Endothelial cell of umbilical vein (primary cell): ENCODE measurements around the gene ADAM10. TPM values are rescaled to one million over a fixed set of nuclear protein-coding genes. Genes with fewer than 3 reads are reported as not detected.

Experiments used
- BruUV-seq: library from RNA; stranded (reverse); fragments of 400-500 nt; replicated peaks from 2 replicates; lab custom pipeline; 2021; lab: Mats Ljungman, UMichigan
- CTCF ChIA-PET: fragments of 300-600, 350-600 bp; sonication (Branson Sonifier 250); formaldehyde crosslinking; loops from one replicate; lab custom pipeline; 2021; ENCODE audit warnings: antibody characterized with exemption, inconsistent platforms; lab: Charles Lee
- POLR2A ChIA-PET: fragments of 300-600, 350-600 bp; sonication (Branson Sonifier 250); formaldehyde crosslinking; loops from one replicate; lab custom pipeline; 2021; ENCODE audit warnings: antibody characterized with exemption, inconsistent platforms; lab: Charles Lee
- DNase-seq: peaks from one replicate; pipeline ENCODE4 v3.0.0-alpha.2; 2011; ENCODE audit warnings: low read depth, low spot score
- FAIRE-seq: peaks from 2 replicates; lab custom pipeline; 2011; peaks lifted over from hg19 to GRCh38; lab: Jason Lieb, UNC
- H2AFZ ChIP-seq: 2 replicates; pipeline ENCODE4 v1.6.0; 2012; ENCODE audit warnings: low read depth, low read length, control low read depth, inconsistent platforms
- H3K27ac ChIP-seq: 2 replicates; pipeline ENCODE4 v1.5.1; 2011; ENCODE audit warnings: low read depth, mild to moderate bottlenecking, control low read depth, low read length, moderate library complexity; ENCODE audit not compliant: insufficient read depth
- H3K27me3 ChIP-seq, 2 experiments: 2 replicates each; pipeline versions ENCODE4 v1.6.0 to v1.6.1; 2011; ENCODE audit warnings: low read length in 2 of 2, mixed read lengths in 1 of 2; ENCODE audit not compliant: control insufficient read depth in 2 of 2, insufficient read depth in 2 of 2
- H3K36me3 ChIP-seq, 2 experiments: 2 replicates in 1 of 2; 3 replicates in 1 of 2; pipeline ENCODE4 v1.5.1; 2011; ENCODE audit warnings: low read length in 2 of 2, mild to moderate bottlenecking in 1 of 2, moderate library complexity in 1 of 2; ENCODE audit not compliant: control insufficient read depth in 2 of 2, insufficient read depth in 2 of 2; ENCODE audit errors: extremely low read depth in 1 of 2
- H3K4me1 ChIP-seq: 3 replicates; pipeline ENCODE4 v1.5.1; 2011; ENCODE audit warnings: mild to moderate bottlenecking, low read length; ENCODE audit not compliant: control insufficient read depth, insufficient read depth; ENCODE audit errors: extremely low read depth
- H3K4me2 ChIP-seq: 2 replicates; pipeline ENCODE4 v1.6.1; 2011; ENCODE audit warnings: low read length, control low read depth, mixed read lengths; ENCODE audit not compliant: insufficient read depth
- H3K4me3 ChIP-seq, 3 experiments: fragments of 200-600 bp in 1 of 3; sonication (generic), shearing (Covaris generic) in 1 of 3; replicated peaks in 1 of 3; 2 replicates each; pipeline ENCODE4 v1.5.1; 2011 to 2016; ENCODE audit warnings: control low read depth in 3 of 3, low read length in 3 of 3, mild to moderate bottlenecking in 2 of 3, inconsistent platforms in 1 of 3, low read depth in 1 of 3, moderate library complexity in 1 of 3; ENCODE audit not compliant: insufficient read depth in 1 of 3
- H3K79me2 ChIP-seq: 2 replicates; pipeline ENCODE4 v1.6.0; 2012; ENCODE audit warnings: low read length, inconsistent platforms; ENCODE audit not compliant: control insufficient read depth, insufficient read depth
- H3K9ac ChIP-seq: replicated peaks from 2 replicates; pipeline ENCODE3; 2011; ENCODE audit warnings: low read length, control low read depth; ENCODE audit not compliant: insufficient read depth; ENCODE audit errors: extremely low read depth
- H3K9me1 ChIP-seq: replicated peaks from 3 replicates; pipeline ENCODE4 v1.6.0; 2011; ENCODE audit warnings: mild to moderate bottlenecking, low read length; ENCODE audit not compliant: control insufficient read depth, insufficient read depth; ENCODE audit errors: extremely low read depth
- H3K9me3 ChIP-seq: replicated peaks from 2 replicates; pipeline ENCODE4 v1.5.1; 2012; ENCODE audit warnings: low read length, inconsistent platforms; ENCODE audit not compliant: control insufficient read depth, insufficient read depth
- H4K20me1 ChIP-seq: replicated peaks from 2 replicates; pipeline ENCODE3; 2011; ENCODE audit warnings: mild to moderate bottlenecking, low read length; ENCODE audit not compliant: control insufficient read depth, insufficient read depth; ENCODE audit errors: extremely low read depth
- CTCF ChIP-seq, 2 donors: IDR thresholded peaks; 1 replicate in 1 of 2; 2 replicates in 1 of 2; pipeline ENCODE4 v1.5.1; 2011; ENCODE audit warnings: low read length in 2 of 2, mild to moderate bottlenecking in 2 of 2, moderate library complexity in 2 of 2, control low read depth in 1 of 2, inconsistent platforms in 1 of 2, low read depth in 1 of 2; ENCODE audit not compliant: insufficient read depth in 1 of 2; ENCODE audit errors: extremely low read depth in 1 of 2
- EZH2 ChIP-seq: IDR thresholded peaks from 2 replicates; pipeline ENCODE4 v1.6.1; 2012; ENCODE audit warnings: borderline replicate concordance, low read depth, mild to moderate bottlenecking, moderate library complexity, low read length, inconsistent platforms; ENCODE audit not compliant: severe bottlenecking
- FOS ChIP-seq: IDR thresholded peaks from 2 replicates; pipeline ENCODE4 v1.6.1; 2011; ENCODE audit warnings: mild to moderate bottlenecking, low read length, moderate library complexity, borderline replicate concordance; ENCODE audit not compliant: insufficient read depth
- GATA2 ChIP-seq: IDR thresholded peaks from 2 replicates; pipeline ENCODE4 v1.7.0; 2011; ENCODE audit warnings: low read depth, mild to moderate bottlenecking, moderate library complexity, mixed read lengths, low read length; ENCODE audit not compliant: insufficient read length, insufficient read depth
- JUN ChIP-seq: IDR thresholded peaks from 2 replicates; pipeline ENCODE4 v1.6.1; 2011; ENCODE audit warnings: borderline replicate concordance, low read depth; ENCODE audit not compliant: insufficient read length, insufficient read depth
- MAX ChIP-seq: IDR thresholded peaks from 2 replicates; pipeline ENCODE4 v1.6.1; 2011; ENCODE audit not compliant: insufficient read depth, insufficient read length
- MYC ChIP-seq: IDR thresholded peaks from one replicate; pipeline ENCODE4 v1.6.1; 2011; ENCODE audit warnings: mild to moderate bottlenecking, low read depth, low read length
- POLR2A ChIP-seq: IDR thresholded peaks from 2 replicates; pipeline ENCODE4 v1.6.1; 2012; ENCODE audit warnings: low read depth, mild to moderate bottlenecking, control low read depth, low read length
- POLR2AphosphoS5 ChIP-seq: IDR thresholded peaks from 2 replicates; pipeline ENCODE4 v1.6.1; 2012; ENCODE audit warnings: low read depth, mild to moderate bottlenecking, control low read depth, low read length, moderate library complexity; ENCODE audit not compliant: insufficient read depth
- dilution Hi-C: fragments of 300-500 bp; cut with MboI; formaldehyde crosslinking; loops from one replicate; pipeline ENCODE4 v1.15.0; 2019; ENCODE audit warnings: low sequenced_read_pairs; ENCODE audit not compliant: extremely low pct_ligation_motif_present
- intact Hi-C: fragments of 100-400 bp; cut with micrococcal nuclease; formaldehyde crosslinking; loops from one replicate; pipeline ENCODE4 v1.10.0; 2022
- polyA plus RNA-seq, 4 experiments: library from polyadenylated mRNA; depleted of rRNA in 3 of 4; stranded (reverse) in 3 of 4; unstranded in 1 of 4; fragments of >200 nt; gene quantifications; 2 replicates each; pipeline versions ENCODE4 v1.2.1 to v1.2.3, GENCODE V29; 2011 to 2012; ENCODE audit warnings: missing spikeins in 1 of 4
- total RNA-seq: library from RNA; stranded (reverse); gene quantifications from 2 replicates; pipeline ENCODE4 v1.2.3, GENCODE V29; 2021

Gene ADAM10
- total and polyA plus RNA-seq, 2 donors (not counting 3 experiments of a cell fraction or from before 2014, with no cell fraction given) = 91.3 to 203 TPM

- Histone ChIP-seq H3K79me2 (no peaks in the 10 kb centered on the region), H3K4me2 (no peak overlapping the region), H3K9me3 (no peaks in the 10 kb centered on the region), H3K36me3 (no peaks in the 10 kb centered on the region), H2AFZ (no peak overlapping the region), H3K27me3 (no peaks in the 10 kb centered on the region), H3K4me3 (no peak overlapping the region), H4K20me1 (no peaks in the 10 kb centered on the region), H3K27ac (no peak overlapping the region), H3K9me1 (no peaks in the 10 kb centered on the region), H3K9ac (no peak overlapping the region), H3K4me1 (no peaks in the 10 kb centered on the region)
- no TSS peak for BruUV-seq
- TF ChIP-seq POLR2AphosphoS5 (no peak), POLR2A (no peak), JUN (no peak), GATA2 (no peak), MAX (no peak), FOS (no peak)
- intact Hi-C loops = no loop called here
- FAIRE-seq (no peak), DNase-seq (no peak)
- dilution Hi-C loops = no loop called here
- CTCF ChIA-PET = no interaction called here
- POLR2A ChIA-PET = no interaction called here
Measured at GRCh38 chr15:58576657-58577056, 172.8 kb downstream of the ADAM10 start.

GRCh38 chr15:58575045-58575786, 174.3 kb downstream of the ADAM10 start:
- Histone ChIP-seq H3K4me2 (no peak overlapping the region), H3K4me3 (no peak overlapping the region), H3K79me2 (no peaks in the 10 kb centered on the region), H3K9ac (no peak overlapping the region), H4K20me1 (no peaks in the 10 kb centered on the region), H3K36me3 (no peaks in the 10 kb centered on the region), H3K4me1 (no peaks in the 10 kb centered on the region), H3K27ac (no peak overlapping the region), H3K27me3 (no peaks in the 10 kb centered on the region), H3K9me3 (no peaks in the 10 kb centered on the region), H3K9me1 (no peaks in the 10 kb centered on the region), H2AFZ (no peak overlapping the region)
- FAIRE-seq (no peak), DNase-seq (no peak)
- ChIA-PET CTCF (interaction anchor here (1.0 to 1.2 kb wide), 3 partner anchors 9 to 28 kb away, joined by 3 to 4 read pairs (median 4); no protein-coding TSS in a partner anchor), POLR2A (no interaction called here)
- intact Hi-C loops (no loop called here), dilution Hi-C loops (no loop called here)
- TF ChIP-seq POLR2A (no peak), FOS (no peak), JUN (no peak), MAX (no peak), MYC (no peak), CTCF (IDR thresholded peaks at IDR 0.05; ENCODE audit: extremely low read depth in 1 of 2, insufficient read depth in 1 of 2, low read depth in 1 of 2, low read length in 2 of 2) (no peak), GATA2 (no peak), POLR2AphosphoS5 (no peak), EZH2 (no peak)
- no TSS peak for BruUV-seq
